ENCODE measurements around the gene TCF7. TPM values are rescaled to one million over a fixed set of nuclear protein-coding genes. Genes with fewer than 3 reads are reported as not detected.
A peak's percentile ranks its signal among the peaks of the same experiment; 100 is the strongest.

Gene TCF7
- polyA plus RNA-seq, 1 of the 3 experiments (the other 2 are of a cell fraction): 2.7 TPM

GRCh38 chr5:134088291-134088690, 26.2 kb upstream of the TCF7 start (continued):
- TF ChIP-seq MAX (IDR thresholded peaks at IDR 0.05; ENCODE audit: low read depth): no peak
- no peak for TF ChIP-seq RCOR1 (IDR thresholded peaks at IDR 0.05; ENCODE audit: low read length)
- TF ChIP-seq FOXJ3 (CRISPR knock-in tag; IDR thresholded peaks at IDR 0.05): no peak
- no peak for TF ChIP-seq TAF1 (IDR thresholded peaks at IDR 0.05; ENCODE audit: borderline replicate concordance, low read depth, low read length)
- TF ChIP-seq USF2 (IDR thresholded peaks at IDR 0.05; ENCODE audit: borderline replicate concordance, low read depth, low read length): no peak
- no peak for TF ChIP-seq ZBTB33 (IDR thresholded peaks at IDR 0.05; ENCODE audit: borderline replicate concordance, low read depth)
- no peak for TF ChIP-seq FOXM1 (IDR thresholded peaks at IDR 0.05; ENCODE audit: low read depth)
- TF ChIP-seq MXI1 (IDR thresholded peaks at IDR 0.05; ENCODE audit: low read depth, low read length): no peak

GRCh38 chr5:134088994-134089560, 25.4 kb upstream of the TCF7 start:
- no peak overlapping the region for H3K4me2 ChIP-seq
- H3K9ac ChIP-seq: no peak overlapping the region
- no peaks in the 10 kb centered on the region for H3K27me3 ChIP-seq (ENCODE audit: insufficient read depth)
- DNase-seq: peak; percentile 59
- POLR2A ChIA-PET: interaction anchor here (0.8 to 2.4 kb wide), 2 partner anchors 11 to 18 kb away, joined by 3 to 11 read pairs; no protein-coding TSS in a partner anchor
- H3K27ac ChIP-seq (ENCODE audit: low read depth in 2 of 2, low read length in 1 of 2): peak overlapping the region in 1 of 2 experiments; percentile 77; a peak in 2 of 4 replicates
- no peak overlapping the region for H2AFZ ChIP-seq (ENCODE audit: low read depth)
- 98% methylated on average over 4 of the region's 5 CpGs for WGBS (ENCODE audit: low lambda C conversion rate)
- no peak overlapping the region for H3K4me3 ChIP-seq (ENCODE audit: low read depth in 2 of 2, low read length in 1 of 2)
- TF ChIP-seq GATA2 (CRISPR knock-in tag; IDR thresholded peaks at IDR 0.05): 0 out of 2 replicates have a peak, but pooled peaks have one; percentile 23
- no peak for TF ChIP-seq FOXM1 (IDR thresholded peaks at IDR 0.05; ENCODE audit: low read depth)
- TF ChIP-seq RAD21 (IDR thresholded peaks at IDR 0.05; ENCODE audit: low read length): peak; percentile 14; the same call in 1 of the 2 replicates
- TF ChIP-seq EP300 (IDR thresholded peaks at IDR 0.05; ENCODE audit: borderline replicate concordance in 1 of 2, low read depth in 1 of 2, low read length in 1 of 2): peak in 1 of 2 experiments; percentile 68; a peak in 2 of 4 replicates
- TF ChIP-seq RCOR1 (IDR thresholded peaks at IDR 0.05; ENCODE audit: low read length): no peak
- TF ChIP-seq FOXJ3 (CRISPR knock-in tag; IDR thresholded peaks at IDR 0.05): no peak
- no peak for TF ChIP-seq TCF12 (IDR thresholded peaks at IDR 0.05)
- TF ChIP-seq SMC3 (IDR thresholded peaks at IDR 0.05; ENCODE audit: low read depth, low read length): no peak
- no peak for TF ChIP-seq YY1 (IDR thresholded peaks at IDR 0.05; ENCODE audit: low read depth)
- H3K9me3 ChIP-seq: no peaks in the 10 kb centered on the region
- H3K4me1 ChIP-seq (ENCODE audit: control insufficient read depth in 1 of 2, insufficient read depth in 2 of 2, low read depth in 1 of 2, low read length in 1 of 2): peaks cover 0 to 53% of the 10 kb centered on the region in 2 experiments; a peak in 1 of 4 replicates
- no peaks in the 10 kb centered on the region for H3K79me2 ChIP-seq (ENCODE audit: insufficient read depth)
- no peaks in the 10 kb centered on the region for H4K20me1 ChIP-seq (ENCODE audit: insufficient read depth)
- H3K9me2 ChIP-seq: no peaks in the 10 kb centered on the region
- no peaks in the 10 kb centered on the region for H3K36me3 ChIP-seq (replicated peaks in 1 of 2; ENCODE audit: control insufficient read depth in 1 of 2, insufficient read depth in 2 of 2, low read length in 1 of 2)
- no peaks in the 10 kb centered on the region for H3F3A ChIP-seq (replicated peaks; ENCODE audit: insufficient read depth)
- CTCF ChIA-PET: interaction anchor here (1.1 to 2.8 kb wide), 4 partner anchors 11 to 49 kb away, joined by 4 to 11 read pairs (median 6); no protein-coding TSS in a partner anchor

Measured in SK-N-SH (cell line).